ENCODE results near the gene LRRC7.
"Not testable (repeated sequence)": the region's sequence is repeated elsewhere in the genome, so short reads cannot be mapped to it uniquely, and the experiment has no call there.

LRRC7 gene

DNA sequence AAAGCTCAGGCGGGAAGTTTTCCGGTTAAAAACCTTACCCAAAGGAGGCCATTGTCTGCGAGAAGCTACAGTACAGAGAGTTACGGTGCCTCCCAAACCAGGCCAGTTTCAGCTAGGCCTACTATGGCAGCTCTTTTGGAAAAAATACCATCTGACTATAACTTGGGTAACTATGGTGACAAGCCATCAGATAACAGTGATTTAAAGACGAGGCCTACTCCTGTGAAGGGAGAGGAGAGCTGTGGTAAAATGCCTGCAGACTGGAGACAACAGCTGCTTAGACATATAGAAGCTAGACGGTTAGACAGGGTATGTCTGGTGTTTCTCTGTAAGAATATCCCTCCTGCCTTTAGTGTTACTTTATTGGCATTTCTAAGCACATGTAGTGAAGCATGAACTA lies 471.8 kb downstream of the LRRC7 start:
- no peak for DNase-seq (ENCODE audit: low read depth in 2 of 2)

DNA sequence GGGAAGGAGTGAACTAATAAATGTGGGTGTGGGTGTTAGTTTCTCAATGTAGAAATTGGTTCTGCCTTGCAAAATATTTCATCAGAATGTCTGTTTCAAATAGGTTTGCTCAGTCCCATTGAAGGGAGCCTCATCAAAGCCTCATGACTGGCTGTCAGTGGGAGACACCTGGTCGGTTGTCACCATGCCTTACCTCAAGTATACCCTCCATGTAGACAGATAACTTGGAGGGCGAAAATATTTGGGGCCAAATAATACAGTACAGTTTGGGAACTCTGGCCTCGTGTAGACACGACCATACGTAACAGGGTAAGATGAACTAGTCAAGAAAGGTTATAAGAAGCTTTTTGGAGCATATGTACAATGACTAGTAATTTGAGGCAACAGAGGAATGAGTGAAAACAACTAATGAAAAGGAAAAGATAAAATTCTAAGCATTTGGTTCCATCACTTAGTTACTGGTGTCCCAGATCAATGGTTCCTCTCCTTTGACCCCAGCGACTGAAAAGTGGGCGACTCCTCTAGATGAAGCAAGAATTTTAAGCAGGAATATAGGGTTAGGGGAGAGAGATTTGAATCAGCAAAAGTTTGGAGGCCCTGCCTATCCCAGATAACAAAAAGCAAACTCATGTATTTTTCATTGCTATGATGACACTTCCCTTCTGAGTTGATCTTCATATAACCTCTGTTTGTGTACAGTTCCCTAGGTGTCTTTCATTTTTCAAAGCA lies 473.8 kb downstream of the LRRC7 start:
- DNase-seq (ENCODE audit: low read depth in 2 of 2) = no peak

DNA sequence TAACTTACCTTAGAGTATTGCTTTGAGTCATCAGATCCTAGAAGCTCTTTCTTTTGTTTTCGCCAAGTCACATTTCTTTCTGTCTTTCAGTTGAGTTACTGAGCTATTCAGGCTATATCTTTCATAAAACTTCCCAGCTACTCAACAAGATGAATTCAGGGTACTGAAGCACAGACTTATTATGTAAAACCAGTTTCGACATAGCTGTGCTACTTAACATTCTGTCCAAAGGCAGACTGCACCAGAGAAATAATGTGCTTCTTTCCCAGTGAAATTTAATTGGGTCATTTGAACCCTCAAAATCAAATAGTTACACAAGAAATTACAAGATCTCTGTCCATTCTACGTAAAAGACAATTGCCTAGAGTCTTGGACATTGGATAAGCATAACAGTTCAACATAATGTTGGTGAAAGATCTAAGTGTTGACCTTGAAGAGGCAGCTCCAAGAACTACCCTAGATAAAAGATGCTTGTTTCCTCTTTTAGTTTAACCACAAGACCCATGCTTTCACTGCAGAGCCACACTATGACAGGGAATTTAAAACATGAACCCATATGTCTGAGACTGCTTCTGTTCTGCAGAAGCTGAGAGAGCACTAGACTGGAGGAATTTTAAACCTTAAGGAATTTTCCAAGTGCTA lies 474.5 kb downstream of the LRRC7 start:
- no peak for DNase-seq (ENCODE audit: low read depth in 2 of 2)

DNA sequence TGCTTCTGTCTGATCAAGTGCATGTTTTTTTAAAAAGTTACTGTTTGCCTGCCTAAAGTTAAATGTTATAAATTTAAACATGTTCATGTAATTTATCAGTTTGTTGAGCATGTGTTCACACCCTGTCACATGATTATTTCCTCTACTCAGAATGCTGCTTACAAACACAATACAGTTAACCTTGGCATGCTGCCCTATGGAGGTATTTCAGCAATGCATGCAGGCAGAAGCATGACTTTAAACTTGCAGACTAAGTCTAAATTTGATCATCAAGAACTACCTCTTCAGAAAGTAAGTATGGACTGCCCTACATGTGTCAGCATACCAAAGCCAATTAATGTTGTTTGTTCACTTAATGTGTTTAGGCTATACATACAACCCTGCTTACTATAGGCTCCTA lies 476.1 kb downstream of the LRRC7 start:
- DNase-seq (ENCODE audit: low read depth in 2 of 2) = no peak

DNA sequence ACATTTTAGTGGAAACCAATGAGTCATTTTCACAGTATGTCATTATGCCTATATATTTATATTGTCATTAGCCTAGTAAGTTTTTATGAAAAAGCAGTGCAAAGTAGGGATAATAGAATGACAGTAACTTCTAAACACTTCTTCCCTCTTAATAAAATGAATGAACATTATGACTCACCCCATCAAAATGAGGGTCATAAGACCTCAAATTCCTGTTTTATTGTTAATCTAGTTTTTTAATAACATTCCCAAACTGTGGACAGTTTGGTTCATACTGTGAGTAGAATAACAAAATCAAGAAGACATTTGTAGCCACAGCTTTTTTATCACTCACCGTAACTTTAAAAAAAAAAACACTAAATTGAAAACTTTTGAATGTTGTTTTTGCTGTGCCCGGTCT lies 477.1 kb downstream of the LRRC7 start:
- DNase-seq (ENCODE audit: low read depth in 2 of 2) = no peak

DNA sequence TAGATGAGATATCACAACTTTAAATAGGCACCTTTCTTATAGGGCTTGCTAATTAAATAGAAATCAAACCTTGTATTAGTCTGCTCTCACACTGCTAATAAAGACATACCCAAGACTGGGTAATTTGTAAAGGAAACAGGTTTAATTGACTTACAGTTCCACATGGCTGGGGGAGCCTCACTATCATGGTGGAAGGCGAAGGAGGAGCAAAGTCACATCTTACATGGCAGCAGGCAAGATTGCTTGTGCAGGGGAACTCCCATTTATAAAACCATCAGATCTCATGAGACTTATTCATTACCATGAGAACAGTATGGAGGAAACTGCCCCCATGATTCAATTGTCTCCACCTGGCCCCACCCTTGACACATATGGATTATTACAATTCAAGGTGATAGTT lies 477.9 kb downstream of the LRRC7 start:
- not testable (repeated sequence) for DNase-seq (ENCODE audit: low read depth in 2 of 2)

DNA sequence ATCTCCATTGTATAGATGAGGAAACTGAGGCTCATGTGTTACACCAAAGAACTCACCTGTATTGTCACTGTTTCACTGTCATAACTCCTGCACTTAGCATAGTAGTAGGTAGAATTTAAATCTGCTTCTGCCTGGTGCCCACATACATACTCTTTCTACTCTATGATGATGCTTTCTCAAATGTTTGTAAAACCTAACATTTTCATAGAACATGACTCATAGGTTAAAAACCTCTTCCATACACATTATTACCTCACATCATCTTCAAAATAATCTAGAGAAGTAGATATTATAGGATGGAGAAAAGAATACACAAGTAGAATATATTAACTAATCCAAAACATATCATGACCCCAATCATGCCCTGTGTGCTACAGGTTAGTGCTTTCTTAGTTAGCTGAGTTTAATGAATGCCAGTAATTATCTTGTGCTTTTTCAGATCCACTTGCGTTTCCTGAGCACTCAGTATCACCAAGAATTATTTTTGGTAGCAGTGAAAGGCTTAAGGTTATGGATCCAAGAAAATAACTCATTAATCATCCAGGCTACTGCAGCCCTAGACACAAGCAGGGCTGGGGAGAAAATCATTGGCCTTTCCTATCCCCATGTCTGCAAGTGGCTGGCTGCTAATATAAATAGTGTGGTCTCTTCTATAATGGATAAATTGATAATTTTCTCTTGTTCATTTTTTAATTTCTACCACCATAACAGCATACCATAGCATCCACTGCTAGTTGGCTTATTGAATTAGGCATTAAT lies 480.8 kb downstream of the LRRC7 start:
- no peak for DNase-seq (ENCODE audit: low read depth in 2 of 2)

DNA sequence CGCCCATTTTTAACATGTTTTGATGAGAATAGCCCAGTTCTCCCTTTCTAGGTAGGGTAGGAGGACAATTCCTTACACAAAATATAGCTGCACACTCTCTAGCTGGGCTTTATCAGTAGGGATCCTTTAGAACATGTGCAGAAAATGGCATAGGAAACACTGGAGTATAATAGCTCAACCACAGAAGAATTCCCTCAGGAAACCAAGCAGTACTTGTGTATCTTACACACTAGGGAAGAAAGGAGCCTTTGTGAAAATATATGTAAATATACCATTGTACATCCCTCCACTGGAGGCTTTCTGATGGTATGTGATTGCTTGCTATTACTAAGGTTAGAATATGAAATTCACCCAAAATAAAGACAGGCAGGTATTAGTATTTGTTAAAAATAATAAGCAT lies 484.2 kb downstream of the LRRC7 start:
- DNase-seq (ENCODE audit: low read depth in 2 of 2) = no peak

DNA sequence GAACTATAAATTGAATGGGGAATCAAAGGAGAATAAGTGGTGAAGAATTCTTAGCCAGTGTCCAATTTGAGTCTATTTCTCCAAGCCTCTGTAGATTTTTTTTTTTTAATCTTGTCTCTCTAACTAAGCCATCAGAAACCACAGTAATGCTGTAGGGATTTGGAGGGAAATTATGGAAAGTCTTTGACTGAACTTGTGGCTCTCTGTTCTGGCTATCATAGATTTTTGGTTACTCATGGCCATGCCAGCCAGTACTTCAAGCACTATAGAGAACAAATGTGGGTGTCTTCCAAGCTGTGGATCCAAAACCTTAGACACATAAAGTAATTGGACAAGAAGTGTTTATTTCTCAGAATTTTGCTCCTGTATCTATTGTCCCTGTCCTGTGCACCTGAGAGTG lies 489.8 kb downstream of the LRRC7 start:
- DNase-seq (ENCODE audit: low read depth in 2 of 2) = no peak

DNA sequence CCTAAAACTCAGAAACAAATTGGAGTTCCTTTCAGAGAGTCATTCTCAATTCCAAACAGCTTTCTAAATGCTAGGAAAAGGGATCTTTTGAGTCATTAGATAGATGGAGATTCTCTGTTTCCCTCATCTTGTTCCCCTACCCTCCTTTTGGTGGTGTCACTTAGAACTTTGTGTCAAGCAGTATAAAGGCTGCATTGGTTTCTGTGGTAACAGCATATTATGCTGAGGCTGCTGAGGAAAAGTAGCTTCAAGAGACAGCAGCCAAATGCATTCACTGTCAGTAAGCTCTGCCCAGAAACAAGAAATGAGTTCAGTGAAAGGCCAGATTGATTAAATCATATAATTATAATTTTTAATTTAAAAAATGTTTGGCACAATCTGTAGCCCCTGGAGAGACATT lies 493.5 kb downstream of the LRRC7 start:
- DNase-seq (ENCODE audit: low read depth in 2 of 2) = no peak

DNA sequence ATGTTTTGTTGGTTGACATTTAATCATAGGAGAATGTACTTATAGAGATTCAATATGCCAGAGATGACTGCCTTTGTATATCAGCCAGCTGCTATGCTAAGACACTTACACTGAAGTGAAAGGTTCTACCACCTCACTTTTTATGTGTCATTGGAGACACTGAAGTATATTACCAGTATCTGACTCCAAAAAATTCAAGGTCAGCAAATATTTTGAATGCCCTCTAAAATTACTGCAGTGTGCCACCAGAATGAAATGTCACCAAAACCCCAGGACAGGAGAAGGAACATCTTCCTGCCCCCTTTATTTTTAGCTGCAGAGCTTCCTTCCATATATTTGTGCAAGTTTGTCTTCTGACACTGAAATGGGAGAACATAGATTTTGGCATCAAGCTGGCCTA lies 496.1 kb downstream of the LRRC7 start:
- DNase-seq (ENCODE audit: low read depth in 2 of 2) = no peak

DNA sequence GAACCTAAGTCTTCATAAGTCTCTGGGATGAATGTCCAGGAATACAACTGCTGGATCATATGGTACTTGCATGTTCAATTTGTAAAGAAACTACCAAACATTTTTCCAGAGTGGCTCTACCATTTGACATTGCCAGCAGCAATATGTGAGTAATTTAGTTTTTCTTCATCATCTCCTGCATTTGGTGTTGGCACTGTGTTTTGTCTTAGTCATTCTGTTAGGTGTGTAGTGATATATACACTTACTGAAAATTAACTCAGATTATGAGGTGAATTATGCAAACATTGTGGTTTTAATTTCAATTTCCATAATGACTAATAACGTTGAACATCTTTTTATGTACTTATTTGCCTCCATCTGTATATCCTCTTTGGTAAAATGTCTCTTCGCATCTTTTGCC lies 499.0 kb downstream of the LRRC7 start:
- no peak for DNase-seq (ENCODE audit: low read depth in 2 of 2)

DNA sequence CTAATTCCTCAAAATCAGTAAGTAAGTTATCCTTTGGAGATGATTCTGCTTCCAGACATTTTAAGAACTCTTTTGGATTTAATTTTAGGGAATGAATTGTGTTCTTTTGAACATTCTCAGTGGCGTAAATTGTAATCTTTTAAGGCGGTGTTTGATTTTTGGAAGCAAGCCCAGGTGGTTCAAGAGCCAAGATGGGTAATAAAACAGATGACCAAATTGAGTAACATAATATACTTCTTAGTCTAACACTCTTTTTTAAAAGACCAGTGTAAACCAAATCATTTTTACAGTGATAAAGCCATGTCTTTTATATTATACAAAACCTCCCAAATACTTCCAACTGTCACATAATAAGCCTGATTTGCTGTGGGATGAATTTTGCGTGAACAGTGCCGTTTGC lies 503.9 kb downstream of the LRRC7 start:
- DNase-seq (ENCODE audit: low read depth in 2 of 2) = no peak

DNA sequence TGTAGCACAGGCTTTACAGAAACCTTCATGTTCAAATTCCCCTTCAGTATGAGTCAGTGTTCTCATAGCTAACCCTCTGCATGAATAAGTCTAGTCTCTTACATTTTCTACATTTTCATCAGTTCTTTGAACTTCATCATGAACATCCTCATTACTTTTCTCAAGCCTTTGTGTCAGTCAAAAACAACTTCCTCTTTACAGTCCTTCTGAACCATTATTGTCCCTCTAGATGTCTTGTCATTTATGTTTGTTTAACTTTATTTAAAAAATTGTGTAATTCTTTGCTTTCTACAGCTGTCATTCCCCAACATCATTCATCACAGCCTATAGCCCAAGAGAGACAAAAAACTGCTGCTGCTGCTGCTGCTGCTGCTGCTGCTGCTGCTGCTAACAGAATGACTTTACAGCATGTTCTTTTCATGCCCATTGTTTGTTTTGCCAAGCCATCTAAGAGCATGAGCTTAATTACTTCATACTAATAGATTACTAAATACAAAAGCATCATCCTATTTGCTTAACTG lies 504.6 kb downstream of the LRRC7 start:
- DNase-seq (ENCODE audit: low read depth in 2 of 2) = no peak

DNA sequence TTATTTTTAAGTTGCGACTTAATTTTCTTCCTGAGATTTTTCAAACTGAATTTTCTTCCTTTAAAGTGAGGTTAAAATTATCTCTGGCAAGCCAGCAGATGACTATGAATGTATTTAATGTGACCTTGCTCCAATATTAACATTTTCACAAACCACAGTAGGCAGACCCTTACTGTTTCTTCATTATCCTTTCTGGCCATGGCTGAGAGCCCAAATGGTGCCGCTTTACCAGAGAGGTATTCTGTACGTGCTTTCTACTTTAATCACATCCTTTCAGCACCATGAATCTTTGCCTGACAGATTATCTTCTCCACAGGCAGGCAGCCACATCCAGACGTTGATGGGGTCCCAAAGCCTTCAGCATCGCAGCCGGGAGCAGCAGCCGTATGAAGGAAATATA lies 508.0 kb downstream of the LRRC7 start:
- DNase-seq (ENCODE audit: low read depth in 2 of 2) = no peak

DNA sequence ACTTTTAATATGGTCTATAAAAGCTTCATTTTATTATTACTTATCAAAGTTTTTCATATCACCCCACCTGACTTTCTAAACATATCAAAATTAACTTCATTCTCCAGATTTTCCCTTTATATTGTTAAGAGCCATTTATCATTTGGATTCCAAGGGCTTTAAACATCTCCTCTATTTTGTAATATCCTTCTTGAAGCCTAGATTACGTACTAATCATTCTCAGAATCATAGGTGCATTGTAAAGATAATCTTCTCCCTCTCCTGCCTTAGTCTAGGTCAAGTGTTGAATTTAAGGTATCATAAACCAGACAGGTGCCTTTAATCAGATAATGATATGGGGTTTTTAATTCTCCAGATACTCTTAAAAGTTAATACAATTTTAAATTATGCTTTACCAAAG lies 509.3 kb downstream of the LRRC7 start:
- no peak for DNase-seq (ENCODE audit: low read depth in 2 of 2)

DNA sequence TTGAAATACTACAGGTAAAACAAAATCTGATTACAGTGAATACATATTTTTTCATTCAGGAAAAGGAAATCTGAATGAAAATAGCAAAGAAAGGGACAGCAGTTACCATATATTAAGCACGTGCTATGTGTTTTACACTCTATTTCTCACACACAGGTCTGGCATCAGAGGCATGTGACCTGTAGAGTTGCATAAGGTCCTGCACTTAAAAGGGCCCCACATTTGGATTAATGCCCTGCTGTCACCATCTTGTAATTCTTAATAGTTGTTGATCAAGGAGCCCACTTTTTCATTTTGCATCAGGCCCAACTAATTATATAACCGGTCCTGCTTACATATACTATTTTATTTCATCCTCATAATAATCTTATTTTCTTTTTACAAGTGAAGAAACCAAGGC lies 511.8 kb downstream of the LRRC7 start:
- no peak for DNase-seq (ENCODE audit: low read depth in 2 of 2)

DNA sequence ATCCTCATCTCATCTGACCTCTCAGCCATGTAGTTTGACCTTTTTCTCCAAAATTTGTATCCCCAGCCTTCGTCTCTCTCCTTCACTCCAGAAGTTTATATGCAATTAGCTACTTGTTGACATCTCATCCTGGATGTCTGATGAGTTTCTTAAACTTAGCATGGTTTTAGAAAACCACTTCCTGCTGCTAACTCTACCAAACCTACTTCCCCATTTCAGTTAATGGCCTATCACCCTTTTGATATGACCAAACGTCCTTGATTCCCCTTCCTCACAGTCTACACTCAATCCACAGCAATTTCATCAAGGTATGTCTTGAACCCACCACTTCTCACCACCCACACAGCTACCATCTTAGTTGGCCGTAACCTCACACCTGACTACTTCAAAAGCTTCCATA lies 515.8 kb downstream of the LRRC7 start:
- DNase-seq (ENCODE audit: low read depth in 2 of 2) = no peak

DNA sequence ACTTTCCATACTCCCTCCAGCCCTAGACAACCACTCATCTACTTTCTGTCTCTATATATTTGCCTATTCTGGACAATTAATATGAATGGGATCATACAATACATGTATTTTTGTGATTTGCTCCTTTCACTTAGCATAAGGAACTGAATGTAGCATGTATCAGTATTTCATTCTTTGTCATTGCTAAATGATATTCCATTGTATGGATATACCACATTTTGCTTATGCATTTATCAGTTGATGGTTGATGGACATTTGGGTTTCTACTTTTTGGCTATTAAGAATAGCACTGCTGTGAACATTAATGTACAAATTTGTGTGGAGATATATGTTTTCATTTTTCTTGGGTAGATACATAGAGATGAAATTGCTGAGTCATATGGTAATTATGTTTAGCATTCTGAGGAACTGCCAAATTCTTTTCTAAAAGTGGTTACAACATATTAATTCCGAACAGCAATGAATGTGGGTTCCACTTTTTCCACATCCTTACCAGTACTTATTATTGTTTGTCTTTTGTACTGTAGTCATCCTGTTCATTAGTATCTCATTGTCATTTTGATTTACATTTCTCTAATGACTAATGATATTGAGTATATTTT lies 516.7 kb downstream of the LRRC7 start:
- no peak for DNase-seq (ENCODE audit: low read depth in 2 of 2)

DNA sequence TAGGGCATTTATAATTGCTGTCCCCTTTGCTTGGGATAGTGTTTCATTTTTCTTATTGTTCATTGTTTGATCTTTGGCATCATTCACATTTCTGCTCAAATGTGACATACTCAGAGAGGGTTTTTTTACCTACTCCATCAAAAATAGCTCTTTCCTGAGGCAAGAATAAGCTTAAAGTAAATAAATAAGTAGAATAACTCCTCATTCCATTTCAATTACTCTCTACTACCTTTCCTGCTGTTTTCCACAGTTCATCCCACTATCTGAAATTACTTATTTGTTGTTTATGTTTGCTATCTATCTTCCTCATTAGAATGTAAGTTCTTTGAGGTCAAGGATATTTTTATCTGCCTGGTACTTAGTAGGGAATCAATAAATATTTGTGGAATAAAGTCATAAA lies 517.8 kb downstream of the LRRC7 start:
- no peak for DNase-seq (ENCODE audit: low read depth in 2 of 2)

DNA sequence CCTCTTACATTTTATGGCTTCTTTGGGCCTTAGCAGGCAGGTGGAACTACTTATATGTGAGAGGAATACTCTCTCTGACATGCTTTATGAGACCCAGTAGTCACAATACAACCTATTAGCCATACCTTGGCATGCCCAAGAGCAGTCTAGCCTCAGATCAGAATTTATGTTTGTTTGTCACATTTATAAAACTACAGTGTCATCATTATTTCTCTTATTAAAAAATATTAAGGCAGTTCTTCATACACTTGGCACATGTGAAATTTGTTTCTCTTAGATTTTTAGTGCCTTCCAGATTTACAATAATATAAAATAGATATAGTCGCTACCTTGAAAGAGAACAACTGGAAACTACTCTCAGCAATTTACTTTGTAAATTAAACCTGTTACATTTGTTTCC lies 519.2 kb downstream of the LRRC7 start:
- no peak for DNase-seq (ENCODE audit: low read depth in 2 of 2)

DNA sequence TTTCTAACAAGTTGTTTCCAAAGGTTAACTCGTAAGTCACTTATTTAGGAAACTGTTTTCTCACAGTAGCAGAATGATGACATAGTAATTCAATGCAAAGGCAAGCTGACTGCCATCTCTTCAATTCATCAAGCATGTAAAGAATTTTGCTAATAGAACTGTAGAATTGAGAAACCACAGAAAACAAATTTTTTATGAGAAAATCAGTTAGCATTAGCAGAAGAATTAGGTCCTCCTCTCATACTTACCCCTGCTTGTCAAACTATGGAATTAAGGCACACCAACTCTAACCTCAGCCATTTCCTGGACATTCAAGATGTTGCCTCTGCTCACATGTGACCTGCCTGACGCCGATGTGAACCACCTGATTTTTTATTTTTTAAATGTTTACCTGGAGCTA lies 522.4 kb downstream of the LRRC7 start:
- DNase-seq (ENCODE audit: low read depth in 2 of 2) = no peak

DNA sequence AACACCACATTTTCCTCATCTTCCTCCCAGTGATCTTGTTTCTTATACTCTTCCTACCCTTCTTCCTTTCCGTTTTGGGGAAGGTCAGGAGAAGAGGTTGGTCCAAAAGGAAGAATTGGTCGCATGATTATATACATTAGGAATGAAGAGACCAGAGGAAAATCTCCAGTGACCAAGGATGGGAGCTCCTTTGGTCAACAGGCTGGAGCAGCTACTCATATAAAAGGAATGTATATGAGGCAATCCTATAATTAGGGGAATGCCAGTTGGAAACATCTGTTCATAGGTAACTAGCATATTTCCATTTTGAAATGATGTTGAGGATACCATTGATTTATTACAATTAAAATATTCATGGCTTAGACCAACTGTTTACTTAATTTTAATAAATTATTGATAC lies 523.2 kb downstream of the LRRC7 start:
- no peak for DNase-seq (ENCODE audit: low read depth in 2 of 2)

All from stimulated activated CD4-positive, alpha-beta T cell treated with anti-CD3 and anti-CD28 coated beads, Interleukin-1b, Interleukin-23, amount 100 ng/mL, for 1 hour (primary cell).